Neutrophil (primary cell): ENCODE results near the gene CACNG8.

Source experiments
- H3K27ac ChIP-seq: fragments of 200-600 bp; sonication (generic); 2 replicates; pipeline ENCODE4 v1.5.1; 2016; ENCODE audit warnings: mild to moderate bottlenecking, moderate library complexity
- H3K27me3 ChIP-seq: fragments of 200-600 bp; sonication (generic); 2 replicates; pipeline ENCODE4 v1.6.0; 2016; ENCODE audit warnings: mild to moderate bottlenecking
- H3K36me3 ChIP-seq: fragments of 200-600 bp; sonication (generic); 2 replicates; pipeline ENCODE4 v1.5.1; 2017
- H3K4me1 ChIP-seq, 2 experiments: fragments of 200-600 bp in 1 of 2; sonication (generic) in 1 of 2; 1 replicate in 1 of 2; 2 replicates in 1 of 2; pipeline versions ENCODE4 v1.5.1 to v1.6.1; 2013 to 2016; ENCODE audit warnings: low read depth in 1 of 2, low read length in 1 of 2, mild to moderate bottlenecking in 1 of 2, moderate library complexity in 1 of 2; ENCODE audit not compliant: control insufficient read depth in 1 of 2, insufficient read depth in 1 of 2
- H3K4me3 ChIP-seq, 2 experiments: fragments of 200-600 bp in 1 of 2; sonication (generic) in 1 of 2; 1 replicate in 1 of 2; 2 replicates in 1 of 2; pipeline ENCODE4 v1.5.1; 2013 to 2016; ENCODE audit warnings: low read depth in 1 of 2, low read length in 1 of 2, mild to moderate bottlenecking in 1 of 2, moderate library complexity in 1 of 2
- H3K9me3 ChIP-seq: fragments of 200-600 bp; sonication (generic); 2 replicates; pipeline ENCODE4 v1.5.1; 2016
- TF ChIP-seq, protein P1 (sequence below): fragments of 200-600 bp; sonication (generic); IDR thresholded peaks from 2 replicates; pipeline ENCODE4 v1.5.1; 2016; ENCODE audit warnings: antibody characterized with exemption

The CACNG8 gene

DNA sequence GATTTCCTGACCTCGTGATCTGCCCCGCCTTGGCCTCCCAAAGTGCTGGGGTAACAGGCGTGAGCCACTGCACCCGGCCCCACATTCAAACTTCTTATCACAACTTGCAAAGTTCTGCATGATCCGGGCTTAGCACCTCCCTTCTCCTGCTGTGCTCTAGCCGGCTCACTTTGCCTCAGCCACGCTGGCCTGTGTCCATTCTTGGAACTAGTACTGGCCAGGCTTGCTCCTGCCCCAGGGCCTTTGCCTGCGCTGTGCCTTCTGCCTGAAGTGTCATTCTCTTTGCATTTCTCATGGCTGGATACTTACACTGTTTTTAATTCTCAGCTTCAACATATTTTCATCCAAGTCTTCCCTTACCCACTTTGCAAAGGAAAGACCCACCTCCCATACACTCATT lies 58.6 kb downstream of the CACNG8 start:
- H3K27ac ChIP-seq = peak overlapping the region; percentile 83
- H3K4me1 ChIP-seq = peaks cover 66 to 81% of the 10 kb centered on the region in 2 experiments
- no peaks in the 10 kb centered on the region for H3K9me3 ChIP-seq
- H3K4me3 ChIP-seq = no peak overlapping the region
- H3K27me3 ChIP-seq = peaks cover 5% of the 10 kb centered on the region
- no peaks in the 10 kb centered on the region for H3K36me3 ChIP-seq
- TF ChIP-seq, protein P1, sequence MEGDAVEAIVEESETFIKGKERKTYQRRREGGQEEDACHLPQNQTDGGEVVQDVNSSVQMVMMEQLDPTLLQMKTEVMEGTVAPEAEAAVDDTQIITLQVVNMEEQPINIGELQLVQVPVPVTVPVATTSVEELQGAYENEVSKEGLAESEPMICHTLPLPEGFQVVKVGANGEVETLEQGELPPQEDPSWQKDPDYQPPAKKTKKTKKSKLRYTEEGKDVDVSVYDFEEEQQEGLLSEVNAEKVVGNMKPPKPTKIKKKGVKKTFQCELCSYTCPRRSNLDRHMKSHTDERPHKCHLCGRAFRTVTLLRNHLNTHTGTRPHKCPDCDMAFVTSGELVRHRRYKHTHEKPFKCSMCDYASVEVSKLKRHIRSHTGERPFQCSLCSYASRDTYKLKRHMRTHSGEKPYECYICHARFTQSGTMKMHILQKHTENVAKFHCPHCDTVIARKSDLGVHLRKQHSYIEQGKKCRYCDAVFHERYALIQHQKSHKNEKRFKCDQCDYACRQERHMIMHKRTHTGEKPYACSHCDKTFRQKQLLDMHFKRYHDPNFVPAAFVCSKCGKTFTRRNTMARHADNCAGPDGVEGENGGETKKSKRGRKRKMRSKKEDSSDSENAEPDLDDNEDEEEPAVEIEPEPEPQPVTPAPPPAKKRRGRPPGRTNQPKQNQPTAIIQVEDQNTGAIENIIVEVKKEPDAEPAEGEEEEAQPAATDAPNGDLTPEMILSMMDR = no peak

DNA sequence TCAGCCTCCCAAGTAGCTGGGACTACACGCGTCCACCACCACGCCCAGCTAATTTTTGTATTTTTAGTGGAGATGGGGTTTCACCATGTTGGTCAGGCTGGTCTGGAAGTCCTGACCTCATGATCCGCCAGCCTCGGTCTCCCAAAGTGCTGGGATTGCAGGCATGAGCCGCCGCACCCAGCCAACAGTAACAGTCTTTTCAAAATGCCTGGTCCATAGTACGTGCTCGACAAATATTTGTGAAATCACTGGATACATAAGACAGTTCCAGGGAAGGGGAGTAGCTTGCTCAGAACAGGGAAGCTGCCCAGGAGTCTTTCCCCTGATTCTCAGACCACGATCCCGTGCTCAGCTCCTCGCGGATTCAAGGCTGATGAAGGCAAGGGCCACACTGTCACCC lies 59.2 kb downstream of the CACNG8 start:
- H3K9me3 ChIP-seq = no peaks in the 10 kb centered on the region
- TF ChIP-seq, protein P1 = no peak
- peak overlapping the region; percentile 83 for H3K27ac ChIP-seq
- H3K27me3 ChIP-seq = peaks cover 10% of the 10 kb centered on the region
- peaks cover 66 to 77% of the 10 kb centered on the region in 2 experiments for H3K4me1 ChIP-seq
- no peak overlapping the region for H3K4me3 ChIP-seq
- H3K36me3 ChIP-seq = no peaks in the 10 kb centered on the region

DNA sequence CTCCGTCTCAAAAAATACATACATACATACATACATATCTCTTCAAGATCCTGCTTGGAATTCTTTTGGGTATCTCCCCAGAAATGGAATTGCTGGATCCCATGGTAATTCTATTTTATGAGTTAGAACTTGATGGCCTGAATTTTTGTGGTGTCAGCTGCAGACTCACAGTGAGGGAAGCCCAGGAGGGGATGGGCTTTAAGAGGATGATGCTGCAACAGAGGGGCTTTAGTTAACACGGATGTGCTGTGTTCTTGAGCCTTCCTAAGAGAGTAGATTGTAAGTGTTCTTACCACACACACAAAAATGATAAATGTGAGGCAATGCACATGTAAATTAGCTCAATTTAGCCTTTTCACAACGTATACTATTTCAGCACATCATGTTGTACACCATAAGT lies 60.5 kb downstream of the CACNG8 start:
- Histone ChIP-seq H3K36me3 (no peaks in the 10 kb centered on the region), H3K4me3 (peak overlapping the region in 1 of 2 experiments; percentile 54)
- TF ChIP-seq, protein P1 = no peak

DNA sequence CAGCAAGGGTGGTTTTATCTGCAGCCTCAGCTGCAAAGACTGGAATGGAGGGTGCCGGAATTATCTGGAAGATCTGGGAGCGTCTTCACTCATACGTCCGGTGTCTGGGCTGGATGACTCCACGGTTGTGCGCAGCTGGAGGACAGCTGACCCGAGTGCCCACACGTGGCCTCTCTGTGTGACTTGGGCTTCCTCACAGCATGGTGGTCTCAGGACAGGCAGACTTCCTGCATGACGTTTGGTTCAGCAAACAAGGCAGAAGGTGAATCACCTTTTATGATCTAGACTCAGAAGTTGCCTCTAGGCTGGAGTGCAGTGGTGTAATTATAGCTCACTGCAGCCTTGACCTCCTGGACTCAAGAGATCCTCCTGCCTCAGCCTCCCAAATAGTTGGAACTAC lies 61.9 kb downstream of the CACNG8 start:
- Histone ChIP-seq H3K27ac (no peak overlapping the region), H3K4me3 (no peak overlapping the region), H3K27me3 (peaks cover 17% of the 10 kb centered on the region), H3K9me3 (no peaks in the 10 kb centered on the region), H3K36me3 (no peaks in the 10 kb centered on the region), H3K4me1 (peaks cover 48 to 60% of the 10 kb centered on the region in 2 experiments)
- TF ChIP-seq, protein P1 = no peak

More for the DNA sequence above, 60.5 kb downstream of the CACNG8 start:
- Histone ChIP-seq H3K27ac (peak overlapping the region; percentile 71), H3K4me1 (peaks cover 53 to 64% of the 10 kb centered on the region in 2 experiments), H3K9me3 (no peaks in the 10 kb centered on the region), H3K27me3 (peaks cover 17% of the 10 kb centered on the region)

DNA sequence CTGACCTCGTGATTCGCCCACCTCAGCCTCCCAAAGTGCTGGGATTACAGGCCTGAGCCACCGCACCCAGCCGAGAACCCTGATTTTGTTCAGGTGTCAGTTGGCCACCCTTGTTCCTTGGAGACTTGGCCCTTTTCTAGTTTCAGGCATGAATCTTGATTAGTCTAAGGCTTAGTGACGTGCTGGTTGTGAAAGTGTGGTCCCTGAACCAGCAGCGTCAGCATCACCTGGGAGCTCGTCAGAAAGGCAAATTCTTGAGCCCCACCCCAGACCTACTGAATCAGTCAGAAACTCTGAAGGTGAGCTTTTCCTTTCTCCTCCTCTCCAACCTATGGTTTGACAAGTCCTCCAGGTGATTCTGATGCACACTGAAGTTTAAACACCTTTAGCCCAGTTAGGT lies 63.9 kb downstream of the CACNG8 start:
- peaks cover 43 to 49% of the 10 kb centered on the region in 2 experiments for H3K4me1 ChIP-seq
- TF ChIP-seq, protein P1 = no peak
- peaks cover 27% of the 10 kb centered on the region for H3K27me3 ChIP-seq
- no peaks in the 10 kb centered on the region for H3K36me3 ChIP-seq
- H3K9me3 ChIP-seq = no peaks in the 10 kb centered on the region
- no peak overlapping the region for H3K4me3 ChIP-seq
- H3K27ac ChIP-seq = no peak overlapping the region

DNA sequence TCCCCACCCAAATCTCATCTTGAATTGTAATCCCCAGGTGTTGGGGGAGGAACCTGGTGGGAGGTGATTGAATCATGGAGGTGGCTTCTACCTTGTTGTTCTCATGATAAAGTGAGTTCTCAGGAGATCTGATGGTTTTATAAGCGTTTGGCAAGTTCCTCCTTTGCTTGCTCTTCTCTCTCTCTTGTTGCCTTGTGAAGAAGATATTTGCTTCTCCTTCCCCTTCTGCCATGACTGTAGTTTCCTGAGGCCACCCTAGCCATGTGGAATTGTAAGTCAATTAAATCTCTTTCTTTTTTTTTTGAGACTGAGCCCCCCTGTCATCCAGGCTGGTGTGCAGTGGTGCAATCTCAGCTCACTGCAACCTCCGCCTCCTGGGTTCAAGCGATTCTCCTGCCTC lies 66.6 kb downstream of the CACNG8 start:
- peaks cover 28% of the 10 kb centered on the region for H3K27me3 ChIP-seq
- no peaks in the 10 kb centered on the region for H3K9me3 ChIP-seq
- H3K36me3 ChIP-seq = no peaks in the 10 kb centered on the region
- H3K27ac ChIP-seq = peak overlapping the region; percentile 60
- TF ChIP-seq, protein P1 = no peak
- no peak overlapping the region for H3K4me3 ChIP-seq
- peaks cover 18 to 24% of the 10 kb centered on the region in 2 experiments for H3K4me1 ChIP-seq
